ENCODE measurements around the gene RNU1-2.
"Not testable (repeated sequence)": the region's sequence is repeated elsewhere in the genome, so short reads cannot be mapped to it uniquely, and the experiment has no call there.

The RNU1-2 gene

DNA sequence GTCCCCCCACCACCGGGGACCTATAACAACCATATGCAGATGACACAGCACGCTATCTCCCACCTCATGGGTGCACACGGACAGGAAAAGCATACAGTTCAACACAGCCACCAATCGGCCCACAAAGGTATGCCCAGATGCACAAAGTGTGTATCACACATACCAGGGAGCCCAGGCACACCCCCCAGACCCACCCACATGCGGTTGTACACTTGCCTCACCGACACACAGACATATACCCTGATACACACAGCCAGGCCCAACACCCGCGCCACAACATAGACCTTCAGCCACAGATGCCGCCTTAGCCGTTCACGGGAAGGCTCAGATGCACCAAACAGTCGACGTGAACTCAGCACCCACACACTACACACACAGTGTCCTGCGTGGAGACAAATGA lies 31.5 kb downstream of the RNU1-2 start:
- no peak for DNase-seq

DNA sequence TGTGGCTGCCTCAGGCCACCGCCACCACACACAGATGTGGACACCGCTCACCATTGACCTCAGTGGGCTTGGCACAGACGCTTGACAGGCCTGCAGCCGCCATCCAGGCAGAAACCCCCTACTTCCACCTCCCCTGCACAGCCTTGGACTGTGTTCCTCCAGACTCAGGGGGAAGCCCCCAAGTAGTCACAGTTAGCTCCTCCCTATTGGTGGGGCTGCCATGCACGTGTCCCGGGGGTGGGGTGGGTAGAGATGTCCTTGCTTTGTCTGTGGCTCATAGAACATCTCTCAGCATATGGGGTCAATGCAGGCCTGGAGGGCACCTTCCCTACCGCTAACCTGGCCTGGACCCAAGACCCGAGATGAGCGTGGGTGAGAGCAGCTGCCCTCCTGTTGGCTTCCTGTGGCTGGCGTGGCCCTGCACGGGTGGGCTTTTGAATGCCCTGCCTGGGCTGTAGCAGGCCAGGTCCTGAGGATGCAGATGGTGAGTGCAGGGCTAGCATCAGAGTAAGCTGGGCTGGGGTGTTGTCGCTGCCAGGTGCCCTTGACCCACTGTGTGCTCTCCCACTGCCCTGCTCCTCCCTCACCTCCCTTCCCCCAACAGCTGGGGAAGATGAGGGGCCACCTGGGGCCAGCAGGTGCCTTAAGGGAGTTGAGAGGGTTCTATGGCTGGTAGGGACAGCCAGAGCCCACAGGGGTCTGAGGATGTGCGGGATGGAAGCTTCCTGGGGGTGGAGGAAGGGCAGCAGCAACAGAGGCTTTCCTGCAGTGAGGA lies 32.1 kb downstream of the RNU1-2 start:
- no peak for DNase-seq

DNA sequence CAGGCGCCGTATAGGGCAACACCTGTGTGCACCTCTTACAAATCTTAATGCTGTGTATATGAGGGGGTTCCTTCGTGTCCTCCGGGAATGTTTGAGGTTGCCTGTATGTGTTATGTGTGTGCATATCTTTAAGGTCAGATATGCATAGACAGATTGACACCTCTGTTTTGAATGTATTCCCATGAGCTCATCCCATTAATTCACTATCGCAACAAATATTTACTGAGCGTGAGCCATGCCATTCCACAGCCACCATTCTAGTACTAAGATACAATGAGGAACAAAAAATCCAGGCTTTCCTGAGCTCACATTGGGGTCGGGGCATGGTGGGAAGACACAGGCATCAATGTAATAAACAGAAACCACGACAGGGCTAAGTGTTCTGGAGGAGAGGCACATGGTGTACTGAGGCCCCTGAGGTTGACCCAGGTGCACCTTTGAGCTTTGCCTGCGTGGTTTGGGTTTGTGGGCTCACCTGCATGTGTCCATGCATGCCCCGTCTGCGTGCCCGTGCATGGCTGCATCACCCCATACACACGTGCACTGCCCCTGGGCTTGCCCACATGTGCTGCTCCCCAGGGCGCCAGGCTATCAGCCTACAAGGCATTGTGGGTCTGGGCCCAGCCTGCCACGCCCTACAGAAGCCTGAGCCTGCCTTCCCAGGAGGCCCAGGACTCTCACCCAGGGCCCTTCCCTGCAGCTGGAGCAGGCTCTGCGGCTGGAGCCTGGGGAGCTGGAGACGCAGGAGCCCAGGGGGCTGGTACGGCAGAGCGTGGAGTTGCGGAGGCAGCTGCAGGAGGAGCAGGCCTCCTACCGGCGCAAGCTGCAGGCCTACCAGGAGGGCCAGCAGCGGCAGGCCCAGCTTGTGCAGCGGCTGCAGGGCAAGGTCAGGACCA lies 33.6 kb downstream of the RNU1-2 start:
- DNase-seq, result not testable (repeated sequence)

DNA sequence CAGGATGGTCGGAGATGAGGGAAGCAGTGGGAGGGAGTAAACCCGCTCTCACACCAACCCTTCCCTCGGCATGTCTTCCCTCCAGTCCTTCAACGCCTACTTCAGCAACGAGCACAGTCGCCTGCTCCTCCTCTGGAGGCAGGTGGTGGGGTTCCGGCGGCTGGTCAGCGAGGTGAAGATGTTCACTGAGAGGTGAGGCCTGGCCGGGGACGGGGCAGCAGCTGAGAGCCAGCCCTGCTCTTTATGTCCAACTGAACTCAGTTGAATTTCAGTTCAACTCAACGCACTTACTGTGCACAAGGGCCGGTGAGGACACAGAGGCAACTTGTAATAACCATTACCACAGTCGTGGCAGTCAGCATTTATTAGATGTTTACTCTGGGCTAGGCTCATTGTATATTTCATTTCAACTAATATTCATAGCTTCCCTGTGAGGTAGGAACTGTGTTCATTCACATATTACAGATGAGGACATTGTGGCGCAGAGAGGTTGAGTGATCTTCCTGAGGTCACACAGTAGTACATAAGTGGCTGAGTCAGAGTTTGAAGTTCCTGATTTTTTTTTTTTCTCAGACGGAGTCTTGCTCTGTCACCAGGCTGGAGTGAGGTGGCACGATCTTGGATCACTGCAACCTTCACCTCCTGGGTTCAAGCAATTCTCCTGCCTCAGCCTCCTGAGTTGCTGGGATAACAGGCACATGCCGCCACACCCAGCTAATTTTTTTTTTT lies 35.6 kb downstream of the RNU1-2 start:
- not testable (repeated sequence) for DNase-seq

DNA sequence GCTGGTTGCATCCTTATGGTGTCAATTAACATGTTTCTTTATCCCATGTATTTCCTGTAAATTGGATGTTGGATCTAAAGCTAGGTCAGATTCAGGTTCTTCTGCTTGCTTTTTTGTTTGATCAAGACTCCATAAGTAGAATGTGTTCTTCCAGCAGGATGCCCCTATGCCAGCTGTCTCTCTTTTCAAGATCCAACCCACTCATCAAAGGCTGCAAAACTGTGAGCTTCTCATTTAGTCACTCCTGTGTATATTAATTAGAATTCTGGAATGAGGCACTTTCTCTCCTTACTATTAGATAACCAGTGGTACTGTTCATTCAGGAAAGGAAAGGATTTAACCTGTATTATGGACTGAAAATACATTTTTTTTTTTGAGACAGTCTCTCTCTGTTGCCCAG lies 38.2 kb downstream of the RNU1-2 start:
- not testable (repeated sequence) for DNase-seq

DNA sequence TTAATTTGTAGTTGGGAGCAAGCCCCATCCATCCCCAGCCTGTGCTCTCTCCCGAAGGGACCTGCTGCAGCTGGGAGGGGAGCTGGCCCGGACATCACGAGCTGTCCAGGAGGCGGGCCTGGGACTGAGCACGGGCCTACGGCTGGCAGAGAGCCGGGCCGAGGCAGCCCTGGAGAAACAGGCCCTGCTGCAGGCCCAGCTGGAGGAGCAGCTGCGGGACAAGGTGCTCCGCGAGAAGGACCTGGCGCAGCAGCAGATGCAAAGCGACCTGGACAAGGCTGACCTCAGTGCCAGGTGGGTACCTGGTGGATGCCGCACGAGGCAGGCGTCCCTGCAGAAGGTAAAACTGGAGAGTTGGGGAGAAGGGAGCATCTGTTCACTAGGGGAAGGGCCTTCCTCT lies 40.8 kb downstream of the RNU1-2 start:
- not testable (repeated sequence) for DNase-seq

DNA sequence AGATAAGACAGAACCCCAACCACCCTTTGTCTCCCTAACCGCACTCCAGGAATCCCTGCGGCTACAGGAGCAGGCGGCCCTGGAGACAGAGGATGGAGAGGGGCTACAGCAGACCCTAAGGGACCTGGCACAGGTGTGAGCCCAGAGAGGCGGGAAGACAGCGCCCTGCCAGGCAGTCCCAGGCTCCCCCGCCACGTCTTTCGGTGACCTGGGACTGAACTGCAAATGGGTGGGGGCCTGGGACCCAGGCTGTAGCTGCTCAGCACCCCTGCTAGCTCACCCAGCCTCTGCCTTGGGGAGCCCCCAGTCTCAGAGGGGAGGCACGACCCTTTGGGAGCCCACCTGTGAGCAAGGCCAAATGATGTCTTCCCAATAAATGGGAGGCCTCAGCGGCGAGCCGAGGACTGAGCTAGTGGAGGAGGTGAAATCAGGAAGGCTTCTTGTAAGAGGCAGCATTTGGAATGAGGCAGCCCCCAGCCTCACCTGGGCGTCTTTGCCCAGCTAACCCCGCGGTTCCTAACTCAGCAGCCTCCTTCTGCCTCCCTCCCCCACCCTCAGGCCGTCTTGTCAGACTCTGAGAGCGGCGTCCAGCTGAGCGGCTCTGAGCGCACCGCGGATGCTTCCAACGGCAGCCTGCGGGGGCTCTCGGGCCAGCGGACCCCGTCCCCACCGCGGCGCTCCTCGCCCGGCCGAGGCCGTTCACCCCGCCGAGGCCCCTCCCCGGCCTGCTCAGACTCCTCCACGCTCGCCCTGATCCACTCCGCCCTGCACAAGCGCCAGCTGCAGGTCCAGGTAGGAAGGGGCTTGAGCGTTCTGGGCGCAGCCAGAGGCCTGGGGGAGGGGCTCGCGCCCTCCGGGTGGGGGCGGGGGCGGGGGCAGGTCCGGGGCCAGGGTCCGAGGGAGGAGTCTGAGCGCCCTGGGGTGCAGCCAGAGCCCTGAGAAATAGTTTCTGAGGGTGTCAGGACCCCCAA lies 42.9 kb downstream of the RNU1-2 start:
- no peak for DNase-seq

DNA sequence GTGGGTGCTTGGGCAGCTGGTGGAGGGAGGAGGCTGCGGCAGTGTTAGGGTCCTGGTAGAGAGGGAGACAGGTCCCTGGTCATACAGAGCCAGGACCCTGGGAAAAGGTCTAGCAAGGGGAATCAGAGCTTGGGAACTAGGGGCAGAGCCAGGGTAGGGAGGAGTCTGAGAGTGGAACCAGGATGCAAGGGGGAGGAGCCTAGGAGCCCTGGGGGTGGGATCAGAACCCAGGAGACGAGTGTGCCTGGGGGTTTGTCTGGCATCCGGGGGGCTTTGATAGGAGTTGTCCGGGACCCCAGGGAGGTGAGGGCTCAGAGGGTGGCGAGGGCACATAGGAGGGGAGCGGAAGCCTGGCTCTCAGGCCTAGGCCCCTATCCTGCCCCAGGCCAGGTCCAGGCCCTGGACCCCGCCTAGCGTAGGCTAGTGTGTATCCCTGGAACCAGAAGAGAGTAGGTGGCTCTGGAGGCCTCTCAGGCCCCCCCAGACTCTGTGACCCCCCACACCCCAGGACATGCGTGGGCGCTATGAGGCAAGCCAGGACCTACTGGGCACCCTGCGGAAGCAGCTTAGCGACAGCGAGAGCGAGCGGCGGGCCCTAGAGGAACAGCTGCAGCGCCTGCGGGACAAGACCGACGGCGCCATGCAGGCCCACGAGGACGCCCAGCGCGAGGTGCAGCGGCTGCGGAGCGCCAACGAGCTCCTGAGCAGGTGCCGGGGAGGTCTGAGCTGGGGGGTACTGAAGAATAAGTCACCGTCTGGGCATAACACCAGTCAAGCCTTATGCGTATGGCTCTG lies 43.8 kb downstream of the RNU1-2 start:
- DNase-seq, result not testable (repeated sequence)

DNA sequence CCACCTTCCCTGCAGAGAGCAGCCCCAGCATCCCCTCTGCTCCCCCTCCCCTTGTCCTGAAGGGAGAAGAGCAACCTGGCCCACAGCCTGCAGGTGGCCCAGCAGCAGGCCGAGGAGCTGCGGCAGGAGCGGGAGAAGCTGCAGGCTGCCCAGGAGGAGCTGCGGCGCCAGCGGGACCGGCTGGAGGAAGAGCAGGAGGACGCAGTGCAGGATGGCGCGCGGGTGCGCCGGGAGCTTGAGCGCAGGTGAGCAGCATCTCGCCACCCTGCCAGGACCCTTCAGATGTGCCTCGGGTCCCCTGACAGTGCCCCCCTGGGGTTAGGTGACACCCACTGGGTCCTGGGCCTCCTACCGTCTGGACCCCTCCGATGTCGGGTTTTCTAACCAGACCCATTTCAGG lies 48.3 kb downstream of the RNU1-2 start:
- DNase-seq, result no peak

DNA sequence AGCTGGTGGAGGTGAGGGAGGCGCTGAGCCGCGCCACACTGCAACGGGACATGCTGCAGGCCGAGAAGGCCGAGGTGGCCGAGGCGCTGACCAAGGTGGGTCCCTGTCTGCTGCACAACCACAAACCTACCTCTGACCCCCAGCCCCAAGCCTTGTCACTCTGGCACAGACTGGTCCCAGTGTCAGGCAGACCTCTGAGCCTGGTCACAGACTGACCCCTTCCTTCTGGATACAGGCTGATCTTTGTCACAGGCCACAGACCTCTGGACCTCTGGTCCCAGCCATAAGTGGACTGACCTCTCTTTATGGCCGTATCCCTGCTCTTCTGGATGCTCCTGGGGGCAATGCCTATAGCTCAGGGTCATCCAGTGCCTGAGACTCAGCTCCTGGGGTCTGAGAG lies 49.7 kb downstream of the RNU1-2 start:
- not testable (repeated sequence) for DNase-seq
